Hematopoietic multipotent progenitor cell treated with erythropoietin and hydrocortisone succinate and interleukin-3 and kit ligand, for 15 days (in vitro differentiated cells): Measurements from ENCODE around the gene AASS.
"Not testable (repeated sequence)": the region's sequence is repeated elsewhere in the genome, so short reads cannot be mapped to it uniquely, and the experiment has no call there.

Source experiments
- DNase-seq: peaks from one replicate; pipeline ENCODE4 v3.0.0-alpha.2; 2015; ENCODE audit warnings: low spot score

AASS gene

GRCh38 chr7:122143751-122144711 is at the start of gene AASS:
Gene AASS (minus strand): TSS chr7:122144249. CDS start chr7:122133726, 10,523 bp downstream.
- DNase-seq, result peak; percentile 91

GRCh38 chr7:122188785-122189184 is 44.7 kb upstream of the AASS start:
- no peak for DNase-seq

- DNase-seq, result no peak
Measured at GRCh38 chr7:122183106-122183505, 39.1 kb upstream of the AASS start.

- no peak for DNase-seq
Measured at GRCh38 chr7:122182081-122182480, 38.0 kb upstream of the AASS start.

- not testable (repeated sequence) for DNase-seq
Measured at GRCh38 chr7:122172144-122172543, 28.1 kb upstream of the AASS start.

- no peak for DNase-seq
Measured at GRCh38 chr7:122166740-122167139, 22.7 kb upstream of the AASS start.

GRCh38 chr7:122166275-122166674 is 22.2 kb upstream of the AASS start:
- no peak for DNase-seq

- DNase-seq, result no peak
Measured at GRCh38 chr7:122161628-122162027, 17.6 kb upstream of the AASS start.

- no peak for DNase-seq
Measured at GRCh38 chr7:122155566-122155965, 11.5 kb upstream of the AASS start.

- DNase-seq, result no peak
Measured at GRCh38 chr7:122148878-122149277, 4.8 kb upstream of the AASS start.

- no peak for DNase-seq
Measured at GRCh38 chr7:122148081-122148480, 4.0 kb upstream of the AASS start.

- no peak for DNase-seq
Measured at GRCh38 chr7:122145937-122146645, 2.0 kb upstream of the AASS start.

- no peak for DNase-seq
Measured at GRCh38 chr7:122143376-122143750, 686 bp downstream of the AASS start.

- DNase-seq, result no peak
Measured at GRCh38 chr7:122140918-122141317, 3.1 kb downstream of the AASS start.

- peak; percentile 13 for DNase-seq
Measured at GRCh38 chr7:122137251-122138077, 6.6 kb downstream of the AASS start.

GRCh38 chr7:122136639-122137245 is 7.3 kb downstream of the AASS start:
- peak; percentile 12 for DNase-seq

GRCh38 chr7:122136078-122136477 is 8.0 kb downstream of the AASS start:
- DNase-seq, result no peak

- no peak for DNase-seq
Measured at GRCh38 chr7:122135275-122135674, 8.8 kb downstream of the AASS start.

GRCh38 chr7:122134793-122135192 is 9.3 kb downstream of the AASS start:
- DNase-seq, result not testable (repeated sequence)

- DNase-seq, result no peak
Measured at GRCh38 chr7:122133477-122133876, 10.6 kb downstream of the AASS start.

GRCh38 chr7:122132341-122132740 is 11.7 kb downstream of the AASS start:
- DNase-seq, result no peak

GRCh38 chr7:122123746-122124145 is 20.3 kb downstream of the AASS start:
- DNase-seq, result no peak
